ENCODE results near the gene AP4M1.

GRCh38 chr7:100061518-100062193, 39.8 kb upstream of the AP4M1 start:
- no peak for TF ChIP-seq EZH2 (IDR thresholded peaks at IDR 0.05; ENCODE audit: insufficient read depth, poor library complexity, severe bottlenecking)
- no peak for TF ChIP-seq EZH2phosphoT487 (IDR thresholded peaks at IDR 0.05; ENCODE audit: insufficient read depth, low read depth)
